Esophagus squamous epithelium (tissue), 5 donors: ENCODE results near the gene MT1HL1. TPM values are rescaled to one million over a fixed set of nuclear protein-coding genes. Genes with fewer than 3 reads are reported as not detected.

Experiments used
- DNase-seq: peaks from one replicate; lab custom pipeline; 2025; lab: John Stamatoyannopoulos, UW
- H3K27ac ChIP-seq, 4 donors: fragments of 200-600 bp; sonication (generic); one replicate each; pipeline ENCODE4 v1.5.1; 2016 to 2019; ENCODE audit warnings: mild to moderate bottlenecking in 1 of 4
- H3K27me3 ChIP-seq, 4 donors: fragments of 200-600 bp; sonication (generic); 1 replicate in 3 of 4; 2 replicates in 1 of 4; pipeline versions ENCODE4 v1.5.1 to v1.6.0; 2017 to 2021; ENCODE audit warnings: antibody characterized with exemption in 1 of 4
- H3K36me3 ChIP-seq, 3 donors: fragments of 200-600 bp; sonication (generic); one replicate each; pipeline ENCODE4 v1.5.1; 2016 to 2019
- H3K4me1 ChIP-seq, 3 donors: fragments of 200-600 bp; sonication (generic); one replicate each; pipeline ENCODE4 v1.5.1; 2017 to 2019
- H3K4me3 ChIP-seq, 4 donors: fragments of 200-600 bp; sonication (generic); 1 replicate in 3 of 4; 2 replicates in 1 of 4; pipeline ENCODE4 v1.5.1; 2016 to 2019; ENCODE audit warnings: mild to moderate bottlenecking in 2 of 4, moderate library complexity in 1 of 4
- H3K9me3 ChIP-seq, 3 donors: fragments of 200-600 bp; sonication (generic); one replicate each; pipeline ENCODE4 v1.5.1; 2016 to 2019
- CTCF ChIP-seq, 6 experiments: fragments of 450-650 bp in 4 of 6; fragments of 200-600 bp in 2 of 6; sonication (generic) in 2 of 6; IDR thresholded peaks; one replicate each; pipeline ENCODE4 v1.5.1; 2016 to 2019; ENCODE audit warnings: antibody characterized with exemption in 6 of 6, mild to moderate bottlenecking in 4 of 6, moderate library complexity in 4 of 6
- POLR2A ChIP-seq, 4 donors: fragments of 450-650 bp; IDR thresholded peaks; one replicate each; pipeline ENCODE4 v1.6.1; 2017; ENCODE audit warnings: antibody characterized with exemption in 4 of 4, mild to moderate bottlenecking in 4 of 4, moderate library complexity in 3 of 4
- WGBS, 2 donors: methylation state at CpG; one replicate each; pipeline ENCODE4 v1.1.5; 2018; 5-methylcytosine and 5-hydroxymethylcytosine counted together
- intact Hi-C: fragments of 100-400 bp; cut with DNase I; formaldehyde crosslinking; loops from one replicate; pipeline ENCODE4 v1.15.0; 2022
- total RNA-seq, 4 donors: library from RNA; depleted of rRNA; stranded (reverse); fragments of >200 nt; gene quantifications; one replicate each; pipeline ENCODE4 v1.1.0, GENCODE V29; 2016
- donor health status: DM: yes; HTN: yes; CAD: no.

Gene MT1HL1
- total RNA-seq, 4 donors from 2014 or later: not detected

GRCh38 chr1:237033061-237033460 is 28.8 kb upstream of the MT1HL1 start:
- WGBS, 2 donors: 86 to 88% methylated on average over 2 to 4 of the region's 4 CpGs
- no peaks in the 10 kb centered on the region for H3K36me3 ChIP-seq
- H3K4me3 ChIP-seq: no peak overlapping the region
- no peak for DNase-seq
- H3K27me3 ChIP-seq: no peaks in the 10 kb centered on the region
- intact Hi-C loops: no loop called here
- H3K4me1 ChIP-seq: peaks cover 0 to 5% (median 0%) of the 10 kb centered on the region in 3 donors
- no peaks in the 10 kb centered on the region for H3K9me3 ChIP-seq
- no peak overlapping the region for H3K27ac ChIP-seq
- TF ChIP-seq POLR2A (IDR thresholded peaks at IDR 0.05): no peak
- no peak for TF ChIP-seq CTCF (IDR thresholded peaks at IDR 0.05)

GRCh38 chr1:237032029-237032428 is 27.8 kb upstream of the MT1HL1 start:
- no peaks in the 10 kb centered on the region for H3K27me3 ChIP-seq
- intact Hi-C loops: no loop called here
- H3K4me1 ChIP-seq: peaks cover 0 to 5% (median 0%) of the 10 kb centered on the region in 3 donors
- WGBS, 2 donors: 24 to 50% methylated on average over 7 of the region's 7 CpGs
- no peak for TF ChIP-seq CTCF (IDR thresholded peaks at IDR 0.05)
- no peak for TF ChIP-seq POLR2A (IDR thresholded peaks at IDR 0.05)
- no peak for DNase-seq
- peak overlapping the region in 1 of 4 donors; percentile 65 for H3K27ac ChIP-seq
- H3K9me3 ChIP-seq: no peaks in the 10 kb centered on the region
- no peak overlapping the region for H3K4me3 ChIP-seq
- H3K36me3 ChIP-seq: no peaks in the 10 kb centered on the region

- no peak for DNase-seq
- TF ChIP-seq CTCF (IDR thresholded peaks at IDR 0.05) (no peak), POLR2A (IDR thresholded peaks at IDR 0.05) (no peak)
- Histone ChIP-seq H3K9me3 (no peaks in the 10 kb centered on the region), H3K4me3 (no peak overlapping the region), H3K27ac (peak overlapping the region in 1 of 4 donors; percentile 65), H3K36me3 (no peaks in the 10 kb centered on the region), H3K4me1 (peaks cover 0 to 5% (median 0%) of the 10 kb centered on the region in 3 donors), H3K27me3 (no peaks in the 10 kb centered on the region)
- intact Hi-C loops: no loop called here
- 58 to 75% methylated on average over 4 of the region's 4 CpGs for WGBS, 2 donors
Observed at GRCh38 chr1:237031480-237031879, 27.2 kb upstream of the MT1HL1 start.

GRCh38 chr1:237029850-237030535 is 25.8 kb upstream of the MT1HL1 start:
- H3K36me3 ChIP-seq: no peaks in the 10 kb centered on the region
- H3K4me1 ChIP-seq: peaks cover 0 to 5% (median 0%) of the 10 kb centered on the region in 3 donors
- H3K27ac ChIP-seq: no peak overlapping the region
- TF ChIP-seq POLR2A (IDR thresholded peaks at IDR 0.05): no peak
- no peak for TF ChIP-seq CTCF (IDR thresholded peaks at IDR 0.05)
- peaks cover 0 to 5% (median 0%) of the 10 kb centered on the region in 3 donors for H3K9me3 ChIP-seq
- no peak for DNase-seq
- H3K4me3 ChIP-seq: no peak overlapping the region
- 61 to 65% methylated on average over 7 to 9 of the region's 9 CpGs for WGBS, 2 donors
- intact Hi-C loops: no loop called here
- no peaks in the 10 kb centered on the region for H3K27me3 ChIP-seq

- Histone ChIP-seq H3K4me3 (no peak overlapping the region), H3K27me3 (no peaks in the 10 kb centered on the region), H3K36me3 (no peaks in the 10 kb centered on the region), H3K27ac (no peak overlapping the region), H3K4me1 (peaks cover 0 to 5% (median 0%) of the 10 kb centered on the region in 3 donors), H3K9me3 (peaks cover 0 to 5% (median 0%) of the 10 kb centered on the region in 3 donors)
- no peak for DNase-seq
- WGBS, 2 donors: 65 to 66% methylated on average over 3 of the region's 3 CpGs
- no peak for TF ChIP-seq POLR2A (IDR thresholded peaks at IDR 0.05)
- no peak for TF ChIP-seq CTCF (IDR thresholded peaks at IDR 0.05)
- intact Hi-C loops: no loop called here
Observed at GRCh38 chr1:237029240-237029639, 25.0 kb upstream of the MT1HL1 start.
